OCI-M2 (cell line): Measurements from ENCODE around the gene OR2AE1.
"Not testable (repeated sequence)": the region's sequence is repeated elsewhere in the genome, so short reads cannot be mapped to it uniquely, and the experiment has no call there.

Source experiments
- DNase-seq: peaks from one replicate; lab custom pipeline; 2025; ENCODE audit not compliant: unreplicated experiment; lab: John Stamatoyannopoulos, UW

Gene OR2AE1

DNA sequence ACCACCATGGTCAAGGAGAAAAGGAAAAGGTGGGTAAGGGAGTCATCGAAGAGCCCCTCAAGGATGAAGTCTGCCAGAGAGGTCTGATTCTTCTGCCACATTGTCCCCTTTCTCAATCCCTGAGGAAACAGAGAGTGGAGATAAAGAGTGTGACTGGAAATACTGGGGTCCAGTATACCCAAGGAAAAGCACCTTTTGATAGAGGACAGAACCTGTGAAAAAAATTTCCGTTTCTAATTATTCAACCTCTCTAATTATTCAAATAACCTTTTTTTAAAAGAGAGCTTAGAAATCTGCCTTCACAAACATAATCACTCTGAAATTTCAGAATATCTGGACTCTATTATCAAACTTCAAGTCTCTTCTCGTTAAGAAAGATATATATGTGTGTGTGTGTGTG is at the start of gene OR2AE1:
OR2AE1 (minus strand) TSS at position 101 of the 400 bp plus-strand sequence; CDS start at position 101, 0 bp downstream.
- DNase-seq, result no peak

DNA sequence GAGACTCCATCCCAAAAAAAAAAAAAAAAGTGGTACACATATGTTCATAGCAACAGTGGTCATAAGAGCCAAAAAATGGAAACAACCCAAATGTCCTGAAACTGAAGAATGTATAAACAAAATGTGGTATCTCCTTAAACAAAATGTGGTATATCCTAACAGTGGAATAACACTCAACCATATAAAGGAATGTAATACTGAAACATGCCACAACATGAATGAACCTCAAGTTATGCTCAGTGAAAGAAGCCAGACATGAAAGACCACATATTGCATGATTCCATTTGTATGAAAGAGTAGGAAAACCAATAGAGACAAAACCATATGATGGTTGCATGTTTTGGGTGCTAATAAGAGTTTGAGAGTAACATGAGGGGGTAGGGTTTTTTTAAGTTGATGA is 49.5 kb upstream of the OR2AE1 start:
- DNase-seq, result no peak

GRCh38 chr7:99923200-99923599 is 46.4 kb upstream of the OR2AE1 start:
- no peak for DNase-seq

GRCh38 chr7:99920149-99920548 is 43.3 kb upstream of the OR2AE1 start:
- DNase-seq, result no peak

GRCh38 chr7:99919814-99920112 is 42.9 kb upstream of the OR2AE1 start:
- DNase-seq, result no peak

- peak; percentile 27 for DNase-seq
Measured at GRCh38 chr7:99918959-99919813, 42.4 kb upstream of the OR2AE1 start, which contains the start of gene TRIM4. Gene TRIM4, minus strand, starts transcription at chr7:99919530. Its CDS starts 129 bp downstream, at chr7:99919401.

- no peak for DNase-seq
Measured at GRCh38 chr7:99910976-99911375, 34.1 kb upstream of the OR2AE1 start.

DNA sequence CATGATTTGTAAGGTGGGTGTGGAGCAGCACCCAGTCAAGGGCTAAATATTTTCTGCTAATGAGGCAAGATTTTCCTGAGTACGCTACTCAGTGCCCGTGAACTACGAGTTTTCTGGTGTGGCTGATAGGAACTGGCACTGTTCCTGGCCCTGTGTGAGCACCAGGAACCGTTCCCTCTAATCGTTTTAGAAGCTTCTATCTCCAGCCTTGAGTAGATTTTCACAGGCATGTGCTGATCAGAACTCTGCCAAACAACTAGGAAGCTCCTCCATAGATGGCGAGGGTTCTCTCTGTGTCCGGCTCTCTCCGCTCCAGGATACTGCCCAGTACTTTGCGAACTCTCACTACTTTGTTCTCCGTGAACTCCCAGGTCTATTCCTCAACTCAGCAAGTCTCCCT is 24.7 kb upstream of the OR2AE1 start:
- DNase-seq, result no peak

- no peak for DNase-seq
Measured at GRCh38 chr7:99899830-99900519, 23.1 kb upstream of the OR2AE1 start.

DNA sequence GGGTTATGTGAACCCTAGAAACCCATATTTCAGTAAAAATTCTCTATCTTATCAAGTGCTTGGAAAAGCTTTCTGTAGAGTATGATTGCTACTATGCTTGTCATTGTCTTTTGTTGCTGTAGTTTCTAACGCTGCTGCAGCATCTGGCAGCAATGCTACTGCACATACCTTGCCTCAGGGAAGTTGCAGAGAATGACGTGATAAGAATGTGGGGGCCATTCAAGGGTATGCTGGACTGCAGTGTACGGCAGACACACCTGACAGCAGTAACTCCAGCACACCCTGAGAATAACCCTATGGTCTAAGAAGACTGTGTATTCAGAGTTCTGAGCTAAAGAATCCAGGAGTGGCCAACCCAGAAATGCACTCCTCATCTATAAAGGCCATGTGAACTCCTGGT is 22.0 kb upstream of the OR2AE1 start:
- no peak for DNase-seq

DNA sequence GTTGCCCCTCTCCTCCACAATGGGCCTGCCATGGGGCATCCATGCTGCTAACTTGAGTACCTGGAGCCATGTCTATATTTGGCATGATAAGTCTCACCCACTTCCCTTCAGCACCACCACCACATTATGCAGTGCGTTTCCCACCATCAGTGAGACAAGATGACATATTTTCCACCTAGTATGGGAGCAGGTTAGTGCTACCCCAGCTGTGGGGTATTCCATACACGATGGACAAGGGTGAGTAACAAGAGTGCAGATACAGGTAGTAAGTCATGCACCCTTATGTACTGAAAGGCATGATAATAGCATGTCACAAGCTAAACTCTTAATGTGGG is 21.2 kb upstream of the OR2AE1 start:
- DNase-seq, result no peak

- no peak for DNase-seq
Measured at GRCh38 chr7:99897322-99898022, 20.6 kb upstream of the OR2AE1 start.

- no peak for DNase-seq
Measured at GRCh38 chr7:99894738-99895137, 17.9 kb upstream of the OR2AE1 start.

- no peak for DNase-seq
Measured at GRCh38 chr7:99893280-99893679, 16.4 kb upstream of the OR2AE1 start.

GRCh38 chr7:99890348-99890747 is 13.5 kb upstream of the OR2AE1 start:
- not testable (repeated sequence) for DNase-seq

GRCh38 chr7:99888366-99888765 is 11.5 kb upstream of the OR2AE1 start:
- DNase-seq, result not testable (repeated sequence)

GRCh38 chr7:99881370-99881769 is 4.5 kb upstream of the OR2AE1 start:
- no peak for DNase-seq

DNA sequence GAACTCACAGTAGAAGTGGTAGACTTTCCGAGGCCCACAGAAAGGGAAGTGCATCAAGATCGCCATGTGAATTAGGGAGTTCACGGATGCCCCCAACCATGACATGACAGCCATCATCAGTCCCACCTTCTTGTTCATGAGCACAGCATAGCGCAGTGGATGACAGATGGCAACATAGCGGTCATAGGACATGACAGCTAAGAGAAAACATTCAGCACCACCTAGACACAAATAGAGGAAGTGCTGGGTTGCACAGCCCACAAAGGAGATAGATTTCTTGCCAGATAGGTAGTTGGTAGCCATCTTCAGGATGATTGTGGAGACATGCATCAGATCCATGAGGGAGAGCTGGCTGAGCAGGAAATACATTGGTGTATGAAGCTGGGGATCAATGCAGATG is 342 bp downstream of the OR2AE1 start:
- DNase-seq, result no peak

DNA sequence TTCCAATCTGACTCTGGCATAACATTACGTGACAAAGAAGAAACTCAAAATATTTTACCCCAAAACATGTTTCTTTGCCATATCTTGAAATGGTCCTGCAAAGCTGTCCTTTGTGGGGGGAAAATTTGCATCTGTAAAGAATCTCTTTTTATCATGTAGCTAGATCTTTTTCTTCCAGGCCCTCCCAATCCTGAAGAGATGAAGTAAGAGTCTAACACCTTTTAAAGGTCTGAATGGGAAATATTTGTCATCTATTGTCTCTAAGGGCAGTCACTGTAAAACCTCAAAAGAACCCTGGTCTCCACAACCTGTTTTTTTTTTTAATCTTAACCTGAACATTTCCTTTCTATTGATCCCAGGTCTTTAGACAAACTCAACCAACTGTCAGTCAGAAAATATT is 8.6 kb downstream of the OR2AE1 start:
- DNase-seq, result no peak

DNA sequence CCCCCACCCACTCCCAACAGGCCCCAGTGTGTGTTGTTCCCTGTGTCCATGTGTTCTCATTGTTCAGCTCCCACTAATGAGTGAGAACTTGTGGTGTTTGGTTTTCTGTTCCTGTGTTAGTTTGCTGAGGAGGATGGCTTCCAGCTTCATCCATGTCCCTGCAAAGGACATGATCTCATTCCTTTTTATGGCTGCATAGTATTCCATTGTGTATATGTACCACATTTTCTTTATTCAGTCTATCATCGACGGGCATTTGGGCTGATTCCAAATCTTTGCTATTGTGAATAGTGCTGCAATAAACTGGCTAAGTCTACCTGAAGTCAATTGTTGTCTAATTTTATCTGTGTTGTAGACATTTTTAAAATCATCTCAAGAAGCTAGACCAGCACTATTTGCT is 9.4 kb downstream of the OR2AE1 start:
- DNase-seq, result not testable (repeated sequence)

DNA sequence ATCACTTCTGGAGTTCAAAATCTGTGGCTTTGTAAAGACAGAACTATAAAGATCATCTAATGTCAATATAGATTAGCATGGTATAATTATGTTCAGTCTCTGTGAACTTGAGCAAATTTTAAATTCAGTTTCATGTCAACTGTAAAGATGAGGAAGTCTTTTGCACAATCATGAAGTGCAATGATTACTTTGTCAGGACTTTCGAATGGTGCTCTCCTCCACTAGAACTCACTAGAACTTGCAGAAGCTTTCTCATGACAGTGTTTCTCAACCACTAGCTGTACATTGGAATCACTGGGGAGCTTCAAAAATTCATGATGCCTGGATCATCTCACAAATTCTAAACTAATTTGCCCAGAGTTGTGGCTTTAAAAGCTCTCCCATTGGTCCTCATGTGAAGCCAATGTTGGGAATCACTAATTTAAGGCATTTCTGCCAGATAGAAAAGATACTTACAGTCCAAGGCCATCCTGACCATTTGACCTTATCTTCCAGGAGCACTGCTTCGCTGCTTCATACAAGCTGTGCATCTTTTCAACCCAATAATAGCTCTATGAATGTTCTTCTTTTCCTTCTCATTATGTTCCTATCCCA is 12.9 kb downstream of the OR2AE1 start:
- no peak for DNase-seq
